H1 (cell line): ENCODE results near the gene DGKI. TPM values are rescaled to one million over a fixed set of nuclear protein-coding genes. Genes with fewer than 3 reads are reported as not detected.

Experiments used
- CTCF ChIA-PET: fragments of 300-600 bp; sonication (Branson Sonifier 250); formaldehyde crosslinking; loops from one replicate; lab custom pipeline; 2021; ENCODE audit not compliant: partially characterized antibody; lab: Charles Lee
- POLR2A ChIA-PET: fragments of 300-600 bp; sonication (Branson Sonifier 250); formaldehyde crosslinking; loops from one replicate; lab custom pipeline; 2021; ENCODE audit warnings: inconsistent platforms; ENCODE audit not compliant: partially characterized antibody; lab: Charles Lee
- DNase-seq, 2 experiments: peaks; one replicate each; pipeline versions ENCODE4 v3.0.0 to v3.0.0-alpha.2; 2010 to 2022; ENCODE audit warnings: low spot score in 2 of 2, low read depth in 1 of 2, mixed read lengths in 1 of 2
- FAIRE-seq: peaks from 2 replicates; lab custom pipeline; 2011; peaks lifted over from hg19 to GRCh38; lab: Jason Lieb, UNC
- H2AFZ ChIP-seq: 2 replicates; pipeline ENCODE4 v1.8.1; 2012; ENCODE audit warnings: low read length, inconsistent platforms
- H2AK5ac ChIP-seq: 2 replicates; pipeline ENCODE4 v1.6.1; 2013; ENCODE audit warnings: low read depth, low read length
- H2BK120ac ChIP-seq: replicated peaks from 2 replicates; pipeline ENCODE3; 2013; ENCODE audit warnings: low read depth, low read length, inconsistent platforms
- H2BK12ac ChIP-seq: 2 replicates; pipeline ENCODE4 v1.6.1; 2013; ENCODE audit warnings: low read depth, low read length
- H2BK15ac ChIP-seq: 2 replicates; pipeline ENCODE4 v1.6.1; 2013; ENCODE audit warnings: low read length
- H2BK20ac ChIP-seq: 2 replicates; pipeline ENCODE4 v1.6.1; 2013; ENCODE audit warnings: low read length
- H2BK5ac ChIP-seq: 2 replicates; pipeline ENCODE4 v1.6.1; 2013; ENCODE audit warnings: low read depth, low read length
- H3K14ac ChIP-seq: 2 replicates; pipeline ENCODE4 v1.6.1; 2013; ENCODE audit warnings: inconsistent platforms; ENCODE audit not compliant: insufficient read length
- H3K18ac ChIP-seq: 2 replicates; pipeline ENCODE4 v1.6.1; 2013; ENCODE audit warnings: low read length; ENCODE audit errors: extremely low read depth
- H3K23ac ChIP-seq: 2 replicates; pipeline ENCODE4 v1.6.1; 2013; ENCODE audit warnings: inconsistent platforms; ENCODE audit not compliant: insufficient read length
- H3K23me2 ChIP-seq: 2 replicates; pipeline ENCODE4 v1.6.1; 2013; ENCODE audit warnings: low read depth, low read length
- H3K27ac ChIP-seq: 2 replicates; pipeline ENCODE4 v1.6.1; 2011; ENCODE audit warnings: low read depth, low read length, inconsistent platforms
- H3K27me3 ChIP-seq, 4 experiments: replicated peaks in 1 of 4; 1 replicate in 1 of 4; 2 replicates in 3 of 4; pipeline versions ENCODE4 v1.6.1 to v1.8.1; 2011 to 2013; ENCODE audit warnings: low read length in 3 of 4, mild to moderate bottlenecking in 3 of 4, inconsistent platforms in 2 of 4, mixed read lengths in 2 of 4, moderate library complexity in 1 of 4; ENCODE audit not compliant: control insufficient read depth in 3 of 4, insufficient read depth in 3 of 4; ENCODE audit errors: extremely low read depth in 1 of 4
- H3K36me3 ChIP-seq, 4 experiments: 2 replicates each; pipeline versions ENCODE4 v1.6.1 to v1.8.1; 2011 to 2013; ENCODE audit warnings: mild to moderate bottlenecking in 4 of 4, low read length in 3 of 4, moderate library complexity in 2 of 4, control low read depth in 1 of 4, inconsistent platforms in 1 of 4; ENCODE audit not compliant: insufficient read depth in 4 of 4, control insufficient read depth in 2 of 4
- H3K4ac ChIP-seq: replicated peaks from 2 replicates; pipeline ENCODE3; 2013; ENCODE audit warnings: low read length, low read depth, mixed read lengths, inconsistent platforms; ENCODE audit not compliant: insufficient read length
- H3K4me1 ChIP-seq, 4 experiments: replicated peaks in 1 of 4; 1 replicate in 1 of 4; 2 replicates in 3 of 4; pipeline versions ENCODE4 v1.6.1 to v1.8.1; 2011 to 2013; ENCODE audit warnings: low read length in 3 of 4, inconsistent platforms in 2 of 4, mixed read lengths in 1 of 4; ENCODE audit not compliant: insufficient read depth in 4 of 4, control insufficient read depth in 3 of 4
- H3K4me2 ChIP-seq, 2 experiments: 2 replicates each; pipeline versions ENCODE4 v1.6.1 to v1.8.1; 2011 to 2013; ENCODE audit warnings: low read depth in 2 of 2, low read length in 2 of 2, control low read depth in 1 of 2, inconsistent platforms in 1 of 2, mild to moderate bottlenecking in 1 of 2; ENCODE audit not compliant: insufficient read depth in 1 of 2
- H3K4me3 ChIP-seq, 4 experiments: fragments of 200-600, 300-600 bp in 1 of 4; sonication (generic), shearing (Covaris generic), sonication (Bioruptor Twin) in 1 of 4; 2 replicates each; pipeline versions ENCODE4 v1.5.1 to v1.8.1; 2011 to 2016; ENCODE audit warnings: low read length in 4 of 4, low read depth in 3 of 4, control low read depth in 2 of 4, inconsistent platforms in 2 of 4, mild to moderate bottlenecking in 2 of 4, mixed read lengths in 1 of 4, moderate library complexity in 1 of 4; ENCODE audit not compliant: insufficient read depth in 2 of 4; ENCODE audit errors: extremely low read depth in 1 of 4
- H3K56ac ChIP-seq: replicated peaks from 2 replicates; pipeline ENCODE3; 2013; ENCODE audit warnings: low read depth, mild to moderate bottlenecking, mixed read lengths, low read length, inconsistent platforms; ENCODE audit not compliant: insufficient read length
- H3K79me1 ChIP-seq: 2 replicates; pipeline ENCODE4 v1.6.1; 2013; ENCODE audit warnings: low read depth, low read length, control low read depth
- H3K79me2 ChIP-seq, 2 experiments: 2 replicates each; pipeline versions ENCODE4 v1.6.1 to v1.8.1; 2012 to 2013; ENCODE audit warnings: low read length in 2 of 2, mild to moderate bottlenecking in 2 of 2, inconsistent platforms in 1 of 2; ENCODE audit not compliant: insufficient read depth in 2 of 2, control insufficient read depth in 1 of 2
- H3K9ac ChIP-seq, 4 experiments: replicated peaks in 1 of 4; 1 replicate in 1 of 4; 2 replicates in 3 of 4; pipeline versions ENCODE4 v1.6.1 to v1.8.1; 2011 to 2013; ENCODE audit warnings: low read depth in 3 of 4, low read length in 3 of 4, control low read depth in 2 of 4, mild to moderate bottlenecking in 2 of 4, moderate library complexity in 2 of 4, inconsistent platforms in 1 of 4; ENCODE audit errors: extremely low read depth in 1 of 4
- H3K9me3 ChIP-seq, 2 experiments: 2 replicates each; pipeline versions ENCODE4 v1.6.1 to v1.8.1; 2012 to 2013; ENCODE audit warnings: mild to moderate bottlenecking in 2 of 2, moderate library complexity in 2 of 2, control low read depth in 1 of 2, inconsistent platforms in 1 of 2, low read depth in 1 of 2, low read length in 1 of 2, mixed read lengths in 1 of 2; ENCODE audit not compliant: insufficient read depth in 2 of 2
- H4K20me1 ChIP-seq, 2 experiments: replicated peaks in 1 of 2; 2 replicates each; pipeline versions ENCODE3 to v1.8.1; 2011 to 2013; ENCODE audit warnings: inconsistent platforms in 2 of 2, low read length in 2 of 2, mild to moderate bottlenecking in 1 of 2; ENCODE audit not compliant: insufficient read depth in 2 of 2, control insufficient read depth in 1 of 2
- H4K5ac ChIP-seq: 2 replicates; pipeline ENCODE4 v1.6.1; 2013; ENCODE audit warnings: low read length, low read depth, mixed read lengths, inconsistent platforms; ENCODE audit not compliant: insufficient read length
- H4K8ac ChIP-seq: 2 replicates; pipeline ENCODE4 v1.8.0; 2013; ENCODE audit warnings: mild to moderate bottlenecking, moderate library complexity, low read length, inconsistent platforms; ENCODE audit not compliant: insufficient read depth; ENCODE audit errors: extremely low read depth
- H4K91ac ChIP-seq: replicated peaks from 2 replicates; pipeline ENCODE3; 2013; ENCODE audit warnings: low read length, mixed read lengths, inconsistent platforms; ENCODE audit not compliant: insufficient read length
- CTBP2 ChIP-seq: IDR thresholded peaks from 2 replicates; pipeline ENCODE4 v1.7.0; 2011; ENCODE audit warnings: borderline replicate concordance, mild to moderate bottlenecking, moderate library complexity, mixed read lengths, low read length; ENCODE audit not compliant: insufficient read depth, insufficient read length
- NANOG ChIP-seq: IDR thresholded peaks from 2 replicates; pipeline ENCODE4 v1.6.1; 2011; ENCODE audit warnings: low read length, low read depth, mild to moderate bottlenecking, inconsistent platforms; ENCODE audit not compliant: insufficient read depth, poor library complexity, severe bottlenecking
- SAP30 ChIP-seq: fragments of 300-600 bp; sonication (generic); IDR thresholded peaks from 2 replicates; pipeline ENCODE4 v1.7.1; 2012; ENCODE audit warnings: low read length, moderate library complexity, mild to moderate bottlenecking, inconsistent platforms; ENCODE audit not compliant: insufficient read depth, insufficient replicate concordance
- TEAD4 ChIP-seq: IDR thresholded peaks from 2 replicates; pipeline ENCODE4 v1.6.1; 2012; ENCODE audit warnings: low read depth, low read length, inconsistent platforms, mixed read lengths
- WGBS, 2 experiments: shearing (Covaris generic) in 1 of 2; methylation state at CpG; one replicate each; pipeline versions ENCODE4 v1.1.6 to v1.1.7; 2013 to 2015; ENCODE audit warnings: low lambda C conversion rate in 2 of 2, mixed read lengths in 2 of 2, inconsistent platforms in 1 of 2, low coverage in 1 of 2, missing lambda C conversion rate in 1 of 2; ENCODE audit not compliant: insufficient replicate concordance in 2 of 2, insufficient coverage in 1 of 2, insufficient read length in 1 of 2; ENCODE audit errors: extremely low coverage in 1 of 2, missing lambda C conversion rate in 1 of 2; 5-methylcytosine and 5-hydroxymethylcytosine counted together
- polyA plus RNA-seq, 7 experiments: library from polyadenylated mRNA; depleted of rRNA in 3 of 7; stranded (reverse) in 5 of 7; unstranded in 2 of 7; fragments of >200 nt in 5 of 7; fragments of 200-250 nt in 2 of 7; gene quantifications; 1 replicate in 5 of 7; 2 replicates in 1 of 7; 4 replicates in 1 of 7; pipeline versions ENCODE4 v1.2.1 to v1.2.3, GENCODE V29; 2011 to 2013; ENCODE audit warnings: missing spikeins in 2 of 7, mixed read lengths in 2 of 7
- total RNA-seq: library from RNA; stranded (reverse); fragmentation: NEBNext Ultra II Directional; extraction: Animal tissue kit (Norgen Biotek cat#: 25700); gene quantifications from 2 replicates; pipeline ENCODE4 v1.2.1, GENCODE V29; 2021

The DGKI gene
- total and polyA plus RNA-seq, 2 of the 8 experiments (the other 6 are each of a cell fraction or from before 2014, with no cell fraction given) = 0.20 to 0.71 TPM

DNA sequence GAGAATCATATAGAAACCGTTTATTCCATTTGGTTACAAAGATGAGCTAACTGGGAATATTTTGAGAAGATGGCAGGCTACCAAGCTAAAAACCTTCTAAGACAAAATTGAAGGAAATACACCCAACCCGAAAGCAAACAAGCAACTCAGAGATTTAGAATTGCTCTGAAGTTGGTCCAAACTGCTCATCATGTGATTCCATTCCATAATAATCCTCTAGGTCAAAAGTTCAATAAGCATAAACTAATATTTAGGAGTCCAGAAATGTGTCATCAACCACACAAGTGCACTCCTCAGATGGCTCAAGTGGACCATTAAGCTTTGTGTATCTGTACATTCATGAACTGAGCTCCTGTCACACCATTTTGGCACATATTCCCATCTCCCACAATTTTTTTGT, 28.7 kb downstream of the DGKI start:
- peaks cover 7 to 15% (median 10%) of the 10 kb centered on the region in 4 experiments for H3K4me1 ChIP-seq
- no peak overlapping the region for H3K18ac ChIP-seq
- no peak overlapping the region for H3K9ac ChIP-seq
- H3K9me3 ChIP-seq = no peaks in the 10 kb centered on the region
- ChIA-PET POLR2A (interaction anchor here (0.8 kb wide), 1 partner anchor 9 kb away, joined by 3 read pairs; no protein-coding TSS in a partner anchor), CTCF (interaction anchor here (0.6 to 3.2 kb wide), 13 partner anchors 13 to 764 kb away, joined by 3 to 13 read pairs (median 3); no protein-coding TSS in a partner anchor)
- no peak overlapping the region for H3K56ac ChIP-seq
- WGBS, 2 experiments = 91% methylated on average over 2 of the region's 2 CpGs; no CpG with 5 or more reads in 1 of the 2 experiments
- H3K4ac ChIP-seq = no peak overlapping the region
- H2AK5ac ChIP-seq = no peak overlapping the region
- no peak for FAIRE-seq
- no peak overlapping the region for H4K91ac ChIP-seq
- no peak overlapping the region for H3K4me3 ChIP-seq
- H3K36me3 ChIP-seq = no peaks in the 10 kb centered on the region; a peak in 1 of 8 replicates
- H4K5ac ChIP-seq = no peak overlapping the region
- no peak for TF ChIP-seq SAP30
- no peak for TF ChIP-seq TEAD4
- no peak for TF ChIP-seq CTBP2
- TF ChIP-seq NANOG = no peak
- H3K27ac ChIP-seq = no peak overlapping the region
- H2BK120ac ChIP-seq = no peak overlapping the region
- no peak overlapping the region for H3K23ac ChIP-seq
- H4K8ac ChIP-seq = no peak overlapping the region
- H3K14ac ChIP-seq = no peak overlapping the region
- no peak for DNase-seq
- H3K79me2 ChIP-seq = no peaks in the 10 kb centered on the region
- H2BK5ac ChIP-seq = no peak overlapping the region
- H3K27me3 ChIP-seq = no peaks in the 10 kb centered on the region
- H2BK12ac ChIP-seq = no peak overlapping the region
- H2BK15ac ChIP-seq = no peak overlapping the region
- no peak overlapping the region for H2BK20ac ChIP-seq
- H2AFZ ChIP-seq = no peak overlapping the region
- H3K23me2 ChIP-seq = no peaks in the 10 kb centered on the region
- H3K79me1 ChIP-seq = no peaks in the 10 kb centered on the region
- H3K4me2 ChIP-seq = no peak overlapping the region
- no peaks in the 10 kb centered on the region for H4K20me1 ChIP-seq
